SK-N-SH (cell line): ENCODE results near the gene ZNF770.

Source experiments
- CTCF ChIP-seq: fragments of 200-600 bp; sonication (generic); IDR thresholded peaks from 2 replicates; pipeline ENCODE4 v1.6.1; 2017; ENCODE audit warnings: antibody characterized with exemption, mild to moderate bottlenecking, moderate library complexity
- EP300 ChIP-seq, 2 experiments: IDR thresholded peaks; 2 replicates each; pipeline versions ENCODE4 v1.4.0 to v1.6.1; 2012; ENCODE audit warnings: borderline replicate concordance in 1 of 2, low read depth in 1 of 2, low read length in 1 of 2
- FOXJ3 ChIP-seq: sonication (generic); formaldehyde crosslinking; IDR thresholded peaks from 2 replicates; pipeline ENCODE4 v1.5.1; 2020; ENCODE audit warnings: mild to moderate bottlenecking, missing genetic modification reagents
- FOXM1 ChIP-seq: IDR thresholded peaks from 2 replicates; pipeline ENCODE4 v1.4.0; 2012; ENCODE audit warnings: low read depth, mild to moderate bottlenecking
- RAD21 ChIP-seq: IDR thresholded peaks from 2 replicates; pipeline ENCODE4 v1.6.1; 2012; ENCODE audit warnings: mild to moderate bottlenecking, low read length
- RCOR1 ChIP-seq: fragments of 150-350 bp; IDR thresholded peaks from 2 replicates; pipeline ENCODE4 v1.6.1; 2017; ENCODE audit warnings: antibody characterized with exemption, low read length
- SIN3A ChIP-seq: IDR thresholded peaks from 2 replicates; pipeline ENCODE4 v1.6.1; 2012; ENCODE audit warnings: low read depth, mild to moderate bottlenecking, low read length, moderate library complexity, borderline replicate concordance
- TAF1 ChIP-seq: IDR thresholded peaks from 2 replicates; pipeline ENCODE4 v1.6.1; 2012; ENCODE audit warnings: low read depth, mild to moderate bottlenecking, low read length, moderate library complexity, borderline replicate concordance

DNA sequence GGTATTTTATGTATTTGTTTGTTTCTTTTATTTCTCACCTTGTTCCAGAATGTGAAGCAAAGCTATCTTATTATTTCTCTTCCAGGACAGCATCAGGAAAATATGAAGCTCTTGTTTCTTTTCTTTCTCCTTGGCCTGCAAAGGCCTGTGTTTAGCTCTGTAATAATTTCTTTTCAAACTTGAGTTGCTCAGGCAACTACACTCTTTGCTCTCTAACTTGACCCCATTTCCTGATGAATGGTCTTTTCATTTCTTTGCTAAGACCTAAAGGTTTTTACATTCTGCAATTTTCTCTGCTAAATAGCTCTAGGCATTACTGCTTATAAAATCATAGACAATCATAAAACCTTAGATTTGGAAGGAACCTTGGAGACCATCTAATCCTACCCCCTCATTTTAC lies 26.2 kb upstream of the ZNF770 start:
- no peak for TF ChIP-seq CTCF
- TF ChIP-seq RAD21: no peak
- TF ChIP-seq RCOR1: no peak
- no peak for TF ChIP-seq TAF1
- TF ChIP-seq EP300 (IDR thresholded peaks at IDR 0.05; ENCODE audit: borderline replicate concordance in 1 of 2, low read depth in 1 of 2, low read length in 1 of 2): no peak
- TF ChIP-seq FOXM1: no peak
- TF ChIP-seq FOXJ3 (CRISPR knock-in tag): no peak
- TF ChIP-seq SIN3A: no peak
